Pancreas (tissue), 10 donors: ENCODE data around the gene SEPTIN8. TPM values are rescaled to one million over a fixed set of nuclear protein-coding genes. Genes with fewer than 3 reads are reported as not detected.
A peak's percentile ranks its signal among the peaks of the same experiment; 100 is the strongest.

Source experiments
- ATAC-seq, 4 donors: fragments of 200-7000 bp; cut with Tn5 transposase; one replicate each; pipeline versions ENCODE4 v1.8.0 to v1.9.1; 2020; ENCODE audit warnings: mild to moderate bottlenecking in 4 of 4, moderate library complexity in 4 of 4
- DNase-seq, 6 donors: peaks; one replicate each; pipeline ENCODE4 v3.0.0-alpha.2; 2020
- FAIRE-seq: peaks from 2 replicates; lab custom pipeline; 2012; peaks lifted over from hg19 to GRCh38; lab: Jason Lieb, UNC
- H3K27ac ChIP-seq, 4 donors: fragments of 200-600 bp; sonication (generic); 1 replicate in 3 of 4; 2 replicates in 1 of 4; pipeline versions ENCODE4 v1.5.0 to v1.8.0; 2020
- H3K27me3 ChIP-seq, 4 donors: fragments of 200-600 bp; one replicate each; pipeline ENCODE4 v1.8.0; 2021
- H3K36me3 ChIP-seq, 3 donors: fragments of 200-600 bp; sonication (generic) in 1 of 3; one replicate each; pipeline versions ENCODE4 v1.5.0 to v1.8.0; 2020 to 2021
- H3K4me1 ChIP-seq, 3 donors: fragments of 200-600 bp; one replicate each; pipeline ENCODE4 v1.8.0; 2021
- H3K4me3 ChIP-seq, 4 donors: fragments of 200-600 bp; sonication (generic) in 2 of 4; one replicate each; pipeline versions ENCODE4 v1.5.0 to v1.8.0; 2020 to 2021
- H3K9me3 ChIP-seq, 4 donors: fragments of 200-600 bp; one replicate each; pipeline ENCODE4 v1.8.0; 2021
- CTCF ChIP-seq, 4 donors: fragments of 200-600 bp; sonication (generic) in 3 of 4; IDR thresholded peaks; one replicate each; pipeline versions ENCODE4 v1.5.0 to v1.8.0; 2021; ENCODE audit warnings: antibody characterized with exemption in 4 of 4
- WGBS, 2 donors: extraction: QIAGEN DNeasy Blood & Tissue Kit; methylation state at CpG; one replicate each; pipeline ENCODE4 v1.1.7; 2013; 5-methylcytosine and 5-hydroxymethylcytosine counted together
- intact Hi-C, 3 donors: fragments of 100-400 bp; cut with DNase I; formaldehyde crosslinking; loops; one replicate each; pipeline versions ENCODE4 v1.11.1 to v1.14.2; 2022
- polyA plus RNA-seq, 2 donors: library from polyadenylated mRNA; stranded (reverse); fragments of 200-250 nt; gene quantifications; one replicate each; pipeline ENCODE4 v1.2.3, GENCODE V29; 2013
- total RNA-seq, 6 donors: library from RNA; stranded (reverse); fragmentation: NEBNext Ultra II Directional in 4 of 6; extraction: Animal tissue kit (Norgen Biotek cat#: 25700) in 4 of 6; gene quantifications; one replicate each; pipeline versions ENCODE4 v1.2.1 to v1.2.4, GENCODE V29; 2021 to 2023
- donor health status: healthy with polysubstance abuse.
- donor health status: DM: no; HTN: no; CAD: no; lungs with moderate emphysema.
- donor health status: DM: no; HTN: no; CAD: no.
- donor health status: control.
- donor health status: control.
- donor health status: Bipolar disorder and iron deficiency.
- donor health status: DM: yes; HTN: yes; CAD: no.
- donor health status: DM: no; HTN: no; CAD: no.
- donor health status: DM: no; HTN: no; CAD: no.
- donor health status: DM: yes; HTN: yes; CAD: no.

Gene SEPTIN8
- total and polyA plus RNA-seq, 8 donors = 13.1 to 32.8 (median 18.3) TPM

GRCh38 chr5:132775476-132775961, 1.5 kb downstream of the SEPTIN8 start:
- DNase-seq = no peak
- intact Hi-C loops = no loop called here
- TF ChIP-seq CTCF (IDR thresholded peaks at IDR 0.05) = no peak
- 16 to 23% methylated on average over 7 of the region's 7 CpGs for WGBS, 2 donors
- Histone ChIP-seq H3K4me1 (peaks cover 0 to 14% (median 6%) of the 10 kb centered on the region in 3 donors), H3K36me3 (no peaks in the 10 kb centered on the region), H3K27ac (no peak overlapping the region), H3K9me3 (no peaks in the 10 kb centered on the region), H3K4me3 (peak overlapping the region in 2 of 4 donors; percentile 89 to 92), H3K27me3 (no peaks in the 10 kb centered on the region)
- no peak for FAIRE-seq
- ATAC-seq = peak; percentile 12 to 55 (median 24)

- DNase-seq (no peak), FAIRE-seq (no peak), ATAC-seq (no peak)
- H3K27me3 ChIP-seq = no peaks in the 10 kb centered on the region
- intact Hi-C loops = no loop called here
- peaks cover 0 to 14% (median 6%) of the 10 kb centered on the region in 3 donors for H3K4me1 ChIP-seq
- 87 to 94% methylated on average over 5 of the region's 5 CpGs for WGBS, 2 donors
- no peak for TF ChIP-seq CTCF (IDR thresholded peaks at IDR 0.05)
- no peaks in the 10 kb centered on the region for H3K36me3 ChIP-seq
- H3K27ac ChIP-seq = no peak overlapping the region
- peak overlapping the region in 1 of 4 donors; percentile 92 for H3K4me3 ChIP-seq
- no peaks in the 10 kb centered on the region for H3K9me3 ChIP-seq
These were observed 2.1 kb downstream of the SEPTIN8 start for GRCh38 chr5:132774896-132775295.

GRCh38 chr5:132774406-132774805, 2.6 kb downstream of the SEPTIN8 start:
- no peak for DNase-seq
- intact Hi-C loops = no loop called here
- Histone ChIP-seq H3K4me1 (peaks cover 0 to 14% (median 6%) of the 10 kb centered on the region in 3 donors), H3K36me3 (no peaks in the 10 kb centered on the region), H3K27ac (no peak overlapping the region), H3K27me3 (no peaks in the 10 kb centered on the region), H3K4me3 (no peak overlapping the region), H3K9me3 (no peaks in the 10 kb centered on the region)
- no peak for TF ChIP-seq CTCF (IDR thresholded peaks at IDR 0.05)
- no peak for FAIRE-seq
- ATAC-seq = no peak
- 58 to 73% methylated on average over 3 of the region's 3 CpGs for WGBS, 2 donors

GRCh38 chr5:132773601-132774355, 3.3 kb downstream of the SEPTIN8 start:
- Histone ChIP-seq H3K36me3 (no peaks in the 10 kb centered on the region), H3K9me3 (no peaks in the 10 kb centered on the region), H3K4me3 (no peak overlapping the region), H3K27me3 (no peaks in the 10 kb centered on the region), H3K27ac (no peak overlapping the region), H3K4me1 (peaks cover 0 to 14% (median 6%) of the 10 kb centered on the region in 3 donors)
- no peak for FAIRE-seq
- intact Hi-C loops = no loop called here
- DNase-seq = no peak
- TF ChIP-seq CTCF (IDR thresholded peaks at IDR 0.05) = no peak
- ATAC-seq = no peak
- whole genome bisulfite sequencing, 2 donors = 72 to 75% methylated on average over 12 of the region's 12 CpGs

GRCh38 chr5:132773114-132773513, 3.9 kb downstream of the SEPTIN8 start:
- no peaks in the 10 kb centered on the region for H3K9me3 ChIP-seq
- H3K4me3 ChIP-seq = no peak overlapping the region
- peaks cover 0 to 9% (median 2%) of the 10 kb centered on the region in 3 donors for H3K4me1 ChIP-seq
- no peaks in the 10 kb centered on the region for H3K36me3 ChIP-seq
- TF ChIP-seq CTCF (IDR thresholded peaks at IDR 0.05) = no peak
- 82 to 84% methylated on average over 5 of the region's 5 CpGs for WGBS, 2 donors
- intact Hi-C loops = no loop called here
- H3K27ac ChIP-seq = no peak overlapping the region
- ATAC-seq = no peak
- no peak for DNase-seq
- no peak for FAIRE-seq
- H3K27me3 ChIP-seq = no peaks in the 10 kb centered on the region
